SH-SY5Y (cell line): ENCODE data around the gene ADSL.

Experiments
- GATA2 ChIP-seq: IDR thresholded peaks from 2 replicates; pipeline ENCODE4 v1.6.1; 2011; ENCODE audit warnings: mild to moderate bottlenecking, low read depth, low read length
- GATA3 ChIP-seq: IDR thresholded peaks from 2 replicates; pipeline ENCODE4 v1.6.1; 2011; ENCODE audit warnings: low read depth, mild to moderate bottlenecking, low read length, moderate library complexity

- TF ChIP-seq GATA2 (no peak), GATA3 (no peak)
Observed at GRCh38 chr22:40417041-40417440, 70.7 kb downstream of the ADSL start.
